Body of pancreas (tissue), 4 donors: ENCODE data around the gene TAF11L12.

Experiments
- POLR2A ChIP-seq, 3 donors: fragments of 450-650 bp; IDR thresholded peaks; one replicate each; pipeline ENCODE4 v1.6.1; 2016; ENCODE audit warnings: antibody characterized with exemption in 3 of 3, mild to moderate bottlenecking in 2 of 3
- TF ChIP-seq, protein P1 (sequence below), 7 experiments: fragments of 450-650 bp in 4 of 7; fragments of 200-600 bp in 3 of 7; sonication (generic) in 3 of 7; IDR thresholded peaks; one replicate each; pipeline ENCODE4 v1.5.1; 2016 to 2019; ENCODE audit warnings: antibody characterized with exemption in 7 of 7

DNA sequence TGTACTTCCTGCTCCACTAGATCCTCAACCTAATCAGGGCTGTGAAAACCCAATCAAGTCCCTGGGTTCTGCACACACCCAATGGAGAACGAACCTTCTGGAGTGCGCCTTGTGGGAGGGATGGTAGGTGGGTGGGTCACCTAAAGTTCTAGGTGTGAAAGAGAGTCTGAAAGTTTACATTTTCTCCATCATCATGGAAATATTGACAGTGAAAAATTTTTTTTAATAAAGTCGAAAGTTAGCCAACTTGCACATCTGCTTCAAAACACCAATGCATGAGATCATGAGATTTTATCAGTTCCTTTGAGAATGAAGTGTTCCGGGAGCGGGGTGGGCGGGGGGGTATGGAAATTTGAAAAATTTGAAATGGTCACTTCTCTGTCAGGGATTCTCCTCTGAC lies 45.7 kb downstream of the TAF11L12 start:
- TF ChIP-seq, protein P1, sequence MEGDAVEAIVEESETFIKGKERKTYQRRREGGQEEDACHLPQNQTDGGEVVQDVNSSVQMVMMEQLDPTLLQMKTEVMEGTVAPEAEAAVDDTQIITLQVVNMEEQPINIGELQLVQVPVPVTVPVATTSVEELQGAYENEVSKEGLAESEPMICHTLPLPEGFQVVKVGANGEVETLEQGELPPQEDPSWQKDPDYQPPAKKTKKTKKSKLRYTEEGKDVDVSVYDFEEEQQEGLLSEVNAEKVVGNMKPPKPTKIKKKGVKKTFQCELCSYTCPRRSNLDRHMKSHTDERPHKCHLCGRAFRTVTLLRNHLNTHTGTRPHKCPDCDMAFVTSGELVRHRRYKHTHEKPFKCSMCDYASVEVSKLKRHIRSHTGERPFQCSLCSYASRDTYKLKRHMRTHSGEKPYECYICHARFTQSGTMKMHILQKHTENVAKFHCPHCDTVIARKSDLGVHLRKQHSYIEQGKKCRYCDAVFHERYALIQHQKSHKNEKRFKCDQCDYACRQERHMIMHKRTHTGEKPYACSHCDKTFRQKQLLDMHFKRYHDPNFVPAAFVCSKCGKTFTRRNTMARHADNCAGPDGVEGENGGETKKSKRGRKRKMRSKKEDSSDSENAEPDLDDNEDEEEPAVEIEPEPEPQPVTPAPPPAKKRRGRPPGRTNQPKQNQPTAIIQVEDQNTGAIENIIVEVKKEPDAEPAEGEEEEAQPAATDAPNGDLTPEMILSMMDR (IDR thresholded peaks at IDR 0.05): no peak
- no peak for TF ChIP-seq POLR2A (IDR thresholded peaks at IDR 0.05)
